Adipocyte (in vitro differentiated cells): ENCODE results near the gene C1orf115.
"Not testable (repeated sequence)": the region's sequence is repeated elsewhere in the genome, so short reads cannot be mapped to it uniquely, and the experiment has no call there.

Experiments used
- DNase-seq: peaks from one replicate; pipeline ENCODE4 v3.0.0-alpha.2; 2015; ENCODE audit warnings: low read depth
- H3K27me3 ChIP-seq: replicated peaks from 2 replicates; pipeline ENCODE4 v1.7.0; 2013; ENCODE audit warnings: mild to moderate bottlenecking, low read length, moderate library complexity; ENCODE audit not compliant: control insufficient read depth, insufficient read depth
- H3K36me3 ChIP-seq: 2 replicates; pipeline ENCODE4 v1.7.0; 2013; ENCODE audit warnings: low read length, mild to moderate bottlenecking, moderate library complexity; ENCODE audit not compliant: control insufficient read depth, insufficient read depth, severe bottlenecking
- H3K4me1 ChIP-seq: 2 replicates; pipeline ENCODE4 v1.7.0; 2013; ENCODE audit warnings: mild to moderate bottlenecking, low read length, moderate library complexity; ENCODE audit not compliant: control insufficient read depth, insufficient read depth
- H3K4me3 ChIP-seq: 2 replicates; pipeline ENCODE4 v1.7.0; 2013; ENCODE audit warnings: mild to moderate bottlenecking, low read length, moderate library complexity
- H3K9ac ChIP-seq: 2 replicates; pipeline ENCODE4 v1.7.0; 2013; ENCODE audit warnings: mild to moderate bottlenecking, low read length, moderate library complexity
- H3K9me3 ChIP-seq: 2 replicates; pipeline ENCODE4 v1.7.0; 2013; ENCODE audit warnings: mild to moderate bottlenecking, low read length, moderate library complexity; ENCODE audit not compliant: control insufficient read depth

The C1orf115 gene

DNA sequence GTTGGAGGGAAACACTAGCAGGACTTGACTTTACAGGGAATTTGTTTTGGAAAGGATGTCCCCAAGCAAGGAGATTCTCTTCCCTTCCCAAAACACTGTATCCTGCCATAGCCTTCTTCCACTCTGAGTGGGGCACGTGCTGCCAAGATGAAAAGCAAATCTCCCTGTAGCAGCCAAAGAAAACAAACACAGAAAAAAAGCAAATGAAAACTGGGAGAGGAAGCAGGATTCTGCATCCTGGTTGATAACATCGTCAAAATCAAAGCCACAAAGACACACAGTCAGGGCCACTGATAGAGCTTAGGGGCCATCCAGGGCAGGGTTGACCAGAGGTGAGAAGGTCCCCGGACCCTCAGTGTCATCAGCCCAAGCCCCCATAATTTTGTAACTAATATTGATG lies 42.0 kb downstream of the C1orf115 start:
- H3K36me3 ChIP-seq = no peaks in the 10 kb centered on the region
- no peaks in the 10 kb centered on the region for H3K27me3 ChIP-seq
- no peak for DNase-seq
- H3K4me1 ChIP-seq = peaks cover 41% of the 10 kb centered on the region
- no peak overlapping the region for H3K9ac ChIP-seq
- H3K9me3 ChIP-seq = no peaks in the 10 kb centered on the region
- no peak overlapping the region for H3K4me3 ChIP-seq

DNA sequence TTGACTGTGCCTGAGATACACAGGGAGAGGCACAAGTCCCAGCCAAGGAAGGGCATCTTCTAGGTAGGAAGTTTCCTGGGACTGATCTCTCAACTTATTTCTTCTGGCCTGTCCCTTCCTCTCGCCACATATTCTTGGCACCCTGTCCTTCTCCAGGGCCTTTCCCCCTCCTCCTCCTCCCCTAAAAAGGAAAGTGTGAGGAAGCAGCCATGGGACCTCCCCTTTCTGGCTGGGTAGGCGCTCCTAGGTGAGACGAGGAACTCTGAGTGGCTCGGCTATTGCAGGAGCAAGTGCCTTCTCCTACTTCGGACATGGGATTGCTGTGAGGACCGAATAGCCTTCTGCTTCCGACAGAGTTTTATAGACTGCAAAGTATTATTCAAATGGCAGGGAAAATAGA lies 42.5 kb downstream of the C1orf115 start:
- H3K27me3 ChIP-seq = no peaks in the 10 kb centered on the region
- H3K9me3 ChIP-seq = no peaks in the 10 kb centered on the region
- H3K36me3 ChIP-seq = no peaks in the 10 kb centered on the region
- H3K4me3 ChIP-seq = no peak overlapping the region
- DNase-seq = no peak
- peak overlapping the region; percentile 30 for H3K9ac ChIP-seq
- peaks cover 41% of the 10 kb centered on the region for H3K4me1 ChIP-seq

DNA sequence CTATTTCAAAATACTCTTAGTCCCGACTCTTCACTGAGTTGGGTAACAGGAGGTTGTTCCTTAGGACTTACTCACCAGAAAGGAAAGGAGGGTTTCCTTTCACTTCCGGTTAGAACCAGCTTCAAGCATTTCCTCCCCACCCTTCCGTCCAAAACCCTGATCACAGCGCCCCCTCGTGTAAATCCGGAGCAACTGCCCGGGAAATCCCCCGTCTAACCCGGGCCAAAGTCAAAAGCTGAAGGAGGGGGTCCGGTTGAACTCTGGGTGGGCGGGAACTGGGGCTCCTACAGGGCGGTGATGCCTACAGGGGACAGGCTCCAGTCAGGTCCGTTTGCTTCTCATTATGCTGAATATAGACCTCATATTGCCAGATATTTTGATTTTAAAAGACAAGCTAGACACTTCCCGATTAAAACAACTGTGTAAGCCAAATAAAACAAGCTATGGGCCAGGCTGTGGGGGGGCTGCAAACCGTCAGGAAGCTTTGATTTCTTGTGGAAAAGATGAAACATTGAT lies 43.0 kb downstream of the C1orf115 start:
- Histone ChIP-seq H3K9ac (peak overlapping the region; percentile 77), H3K4me1 (peaks cover 41% of the 10 kb centered on the region), H3K4me3 (peak overlapping the region; percentile 64), H3K9me3 (no peaks in the 10 kb centered on the region), H3K27me3 (no peaks in the 10 kb centered on the region), H3K36me3 (no peaks in the 10 kb centered on the region)
- DNase-seq = peak; percentile 96

DNA sequence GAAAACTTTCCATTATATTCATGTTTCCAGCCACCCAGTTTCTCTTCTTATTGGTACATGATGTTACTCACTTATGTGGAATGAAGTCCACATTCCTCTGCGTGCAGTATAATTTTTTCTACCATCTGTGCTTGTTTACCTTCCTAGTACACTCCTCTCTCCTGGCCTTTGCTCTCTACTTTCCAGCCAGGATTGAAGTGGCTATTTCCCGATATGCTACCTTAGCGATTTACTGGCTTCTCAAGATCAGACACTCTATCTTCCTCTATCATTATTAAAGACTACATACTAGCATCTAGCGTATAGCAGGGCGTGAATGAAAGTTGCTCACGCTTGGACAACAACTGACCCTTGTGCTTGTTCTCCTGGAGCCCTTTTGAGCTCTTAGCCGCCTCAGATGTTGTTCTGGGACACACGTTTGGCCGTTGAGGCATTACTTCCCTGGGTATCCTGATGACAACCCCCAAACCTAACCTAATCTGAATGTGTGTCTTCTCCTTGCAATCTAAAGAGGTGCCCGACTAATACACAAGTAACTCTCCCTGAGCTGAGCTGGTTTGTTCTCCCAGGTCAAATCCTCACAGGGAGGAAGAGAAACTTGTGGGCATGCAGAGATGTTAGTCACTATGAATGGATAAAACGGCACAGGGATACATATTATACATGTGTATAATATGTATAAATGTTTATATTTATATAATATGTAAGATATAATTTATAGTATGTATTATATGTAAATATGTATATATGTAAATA lies 44.6 kb downstream of the C1orf115 start:
- Histone ChIP-seq H3K27me3 (no peaks in the 10 kb centered on the region), H3K4me3 (no peak overlapping the region), H3K9ac (no peak overlapping the region), H3K4me1 (peaks cover 41% of the 10 kb centered on the region), H3K9me3 (no peaks in the 10 kb centered on the region), H3K36me3 (no peaks in the 10 kb centered on the region)
- peak; percentile 72 for DNase-seq

DNA sequence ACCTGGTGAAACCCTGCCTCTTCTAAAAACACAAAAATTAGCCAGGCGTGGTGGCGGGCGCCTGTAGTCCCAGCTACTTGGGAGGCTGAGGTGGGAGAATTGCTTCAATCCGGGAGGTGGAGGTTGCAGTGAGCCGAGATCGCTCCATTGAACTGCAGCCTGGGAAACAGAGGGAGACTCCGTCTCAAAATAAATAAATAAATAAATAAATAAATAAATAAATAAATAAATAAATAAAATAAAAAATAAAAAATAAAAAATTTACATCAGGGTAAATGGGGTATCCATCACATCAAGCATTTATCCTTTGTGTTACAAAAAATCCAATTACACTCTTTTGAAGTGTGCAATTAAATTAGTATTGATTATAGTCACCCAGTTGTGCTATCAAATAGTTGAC lies 46.1 kb downstream of the C1orf115 start:
- DNase-seq, H3K36me3 ChIP-seq: not testable (repeated sequence)

DNA sequence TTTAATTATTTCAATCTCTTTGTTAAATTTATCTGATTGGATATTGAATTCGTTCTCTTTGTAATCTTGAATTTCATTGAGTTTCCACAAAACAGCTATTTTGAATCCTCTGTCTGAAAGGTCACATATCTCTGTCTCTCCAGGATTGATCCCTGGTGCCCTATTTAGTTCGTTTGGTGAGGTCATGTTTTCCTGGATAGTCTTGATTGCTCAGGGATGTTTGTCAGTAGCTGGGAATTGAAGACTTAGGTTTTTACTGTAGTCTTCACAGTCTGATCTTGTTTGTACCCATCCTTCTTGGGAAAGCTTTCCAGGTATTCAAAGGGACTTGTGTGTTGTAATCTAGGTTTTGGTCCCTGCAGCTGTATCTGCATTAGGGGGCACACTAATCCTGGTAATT lies 51.2 kb downstream of the C1orf115 start:
- no peak overlapping the region for H3K9ac ChIP-seq
- no peaks in the 10 kb centered on the region for H3K9me3 ChIP-seq
- no peak overlapping the region for H3K4me3 ChIP-seq
- H3K36me3 ChIP-seq = no peaks in the 10 kb centered on the region
- H3K27me3 ChIP-seq = no peaks in the 10 kb centered on the region
- no peaks in the 10 kb centered on the region for H3K4me1 ChIP-seq
- no peak for DNase-seq

More for the DNA sequence above, 46.1 kb downstream of the C1orf115 start:
- not testable (repeated sequence) for H3K9ac ChIP-seq, H3K4me3 ChIP-seq, H3K9me3 ChIP-seq, H3K27me3 ChIP-seq
- peaks cover 29% of the 10 kb centered on the region for H3K4me1 ChIP-seq

DNA sequence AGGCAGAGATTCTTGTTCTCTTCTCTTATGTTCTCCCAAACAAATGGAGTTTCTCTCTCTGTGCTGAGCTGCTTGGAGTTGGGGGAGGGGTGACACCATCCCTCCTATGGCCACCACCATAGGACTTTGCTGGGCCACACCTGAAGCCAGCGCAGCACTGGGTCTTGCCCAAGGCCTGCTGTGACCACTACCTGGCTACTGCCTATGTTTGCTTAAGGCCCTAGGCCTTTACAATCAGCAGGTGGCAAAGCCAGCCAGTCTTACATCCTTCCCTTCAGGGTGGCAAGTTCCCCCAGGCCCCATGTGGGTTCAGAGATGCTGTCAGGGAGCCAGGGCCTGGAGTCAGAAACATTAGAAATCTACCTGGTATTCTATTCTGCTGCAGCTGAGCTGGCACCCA lies 51.7 kb downstream of the C1orf115 start:
- Histone ChIP-seq H3K4me1 (no peaks in the 10 kb centered on the region), H3K4me3 (no peak overlapping the region)

DNA sequence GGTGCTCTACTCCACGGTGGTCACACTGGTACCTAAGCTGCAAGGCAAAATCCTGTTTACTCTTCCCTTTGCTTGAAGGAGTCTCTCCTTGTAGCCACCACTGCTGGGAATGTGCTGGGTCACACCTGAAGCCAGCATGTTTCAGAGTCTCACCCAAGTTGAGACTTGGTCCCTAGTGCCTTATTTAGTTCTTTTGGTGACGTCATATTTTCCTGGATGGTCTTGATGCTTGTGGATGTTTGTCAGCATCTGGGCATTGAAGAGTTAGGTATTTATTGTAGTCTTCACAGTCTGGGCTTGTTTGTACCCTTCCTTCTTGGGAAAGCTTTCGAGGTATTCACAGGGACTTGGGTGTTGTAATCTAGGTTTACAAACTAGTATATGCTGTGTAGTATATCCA lies 52.4 kb downstream of the C1orf115 start:
- Histone ChIP-seq H3K36me3 (no peaks in the 10 kb centered on the region), H3K27me3 (no peaks in the 10 kb centered on the region), H3K4me1 (peaks cover 4% of the 10 kb centered on the region), H3K9me3 (no peaks in the 10 kb centered on the region), H3K9ac (no peak overlapping the region), H3K4me3 (no peak overlapping the region)
- no peak for DNase-seq

More for the DNA sequence above, 51.7 kb downstream of the C1orf115 start:
- H3K9ac ChIP-seq = no peak overlapping the region
- DNase-seq = no peak
- no peaks in the 10 kb centered on the region for H3K36me3 ChIP-seq
- H3K27me3 ChIP-seq = no peaks in the 10 kb centered on the region
- H3K9me3 ChIP-seq = no peaks in the 10 kb centered on the region

DNA sequence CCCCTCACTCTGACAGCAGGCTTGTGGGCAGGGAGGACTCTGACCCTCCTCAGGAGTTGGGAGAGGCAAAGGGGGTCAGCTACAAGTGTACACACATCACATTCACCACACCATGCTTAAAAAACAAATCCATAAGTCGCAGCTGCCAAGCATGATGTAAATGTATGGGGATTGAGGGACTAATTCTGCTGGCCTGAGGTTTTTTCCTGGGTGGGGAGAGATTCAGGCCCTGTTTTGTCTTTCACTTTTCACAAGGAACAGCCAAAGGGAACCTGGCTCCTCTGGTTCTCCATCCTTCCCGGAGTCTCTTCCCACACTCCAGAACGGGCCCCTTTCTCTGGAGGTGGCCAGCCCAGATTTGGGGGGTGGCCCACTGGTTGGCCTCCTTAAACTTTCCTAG lies 56.7 kb downstream of the C1orf115 start:
- Histone ChIP-seq H3K9ac (no peak overlapping the region), H3K4me3 (no peak overlapping the region), H3K36me3 (no peaks in the 10 kb centered on the region), H3K27me3 (no peaks in the 10 kb centered on the region), H3K9me3 (no peaks in the 10 kb centered on the region), H3K4me1 (peaks cover 30% of the 10 kb centered on the region)
- no peak for DNase-seq

DNA sequence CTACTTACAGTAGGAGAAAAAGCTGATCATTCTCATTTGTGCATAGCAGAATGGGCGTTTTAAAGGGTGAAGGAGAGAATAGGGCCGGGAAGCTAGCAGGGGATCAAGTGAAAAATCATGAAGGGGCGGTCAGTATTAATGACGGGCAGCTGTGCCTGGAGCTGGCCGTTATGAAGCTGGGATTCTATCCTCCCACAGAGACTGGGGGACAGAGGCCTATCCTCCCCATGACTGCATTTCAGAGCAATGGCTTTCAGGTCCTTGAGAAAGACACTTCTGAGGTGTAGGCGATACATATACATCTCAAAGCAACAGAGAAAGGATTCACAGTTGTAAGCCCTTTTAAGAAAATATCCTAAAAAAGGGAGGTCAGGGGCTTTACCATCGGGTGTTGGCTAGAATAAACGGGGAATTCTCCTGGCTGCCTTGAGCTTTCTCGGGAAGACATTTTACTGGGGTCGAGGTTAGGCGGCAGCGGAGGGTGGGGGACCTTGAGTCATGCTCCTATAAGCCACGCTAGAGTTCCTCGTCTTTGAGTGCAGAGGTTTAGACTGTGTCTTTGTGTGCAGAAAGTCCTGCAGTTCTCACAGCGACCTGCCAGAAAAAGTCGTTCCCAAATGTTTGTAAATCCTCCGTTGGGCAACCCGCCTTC lies 57.4 kb downstream of the C1orf115 start:
- Histone ChIP-seq H3K4me1 (peaks cover 30% of the 10 kb centered on the region), H3K9me3 (no peaks in the 10 kb centered on the region), H3K27me3 (no peaks in the 10 kb centered on the region), H3K36me3 (no peaks in the 10 kb centered on the region), H3K4me3 (peak overlapping the region; percentile 89), H3K9ac (peak overlapping the region; percentile 90)
- DNase-seq = no peak

DNA sequence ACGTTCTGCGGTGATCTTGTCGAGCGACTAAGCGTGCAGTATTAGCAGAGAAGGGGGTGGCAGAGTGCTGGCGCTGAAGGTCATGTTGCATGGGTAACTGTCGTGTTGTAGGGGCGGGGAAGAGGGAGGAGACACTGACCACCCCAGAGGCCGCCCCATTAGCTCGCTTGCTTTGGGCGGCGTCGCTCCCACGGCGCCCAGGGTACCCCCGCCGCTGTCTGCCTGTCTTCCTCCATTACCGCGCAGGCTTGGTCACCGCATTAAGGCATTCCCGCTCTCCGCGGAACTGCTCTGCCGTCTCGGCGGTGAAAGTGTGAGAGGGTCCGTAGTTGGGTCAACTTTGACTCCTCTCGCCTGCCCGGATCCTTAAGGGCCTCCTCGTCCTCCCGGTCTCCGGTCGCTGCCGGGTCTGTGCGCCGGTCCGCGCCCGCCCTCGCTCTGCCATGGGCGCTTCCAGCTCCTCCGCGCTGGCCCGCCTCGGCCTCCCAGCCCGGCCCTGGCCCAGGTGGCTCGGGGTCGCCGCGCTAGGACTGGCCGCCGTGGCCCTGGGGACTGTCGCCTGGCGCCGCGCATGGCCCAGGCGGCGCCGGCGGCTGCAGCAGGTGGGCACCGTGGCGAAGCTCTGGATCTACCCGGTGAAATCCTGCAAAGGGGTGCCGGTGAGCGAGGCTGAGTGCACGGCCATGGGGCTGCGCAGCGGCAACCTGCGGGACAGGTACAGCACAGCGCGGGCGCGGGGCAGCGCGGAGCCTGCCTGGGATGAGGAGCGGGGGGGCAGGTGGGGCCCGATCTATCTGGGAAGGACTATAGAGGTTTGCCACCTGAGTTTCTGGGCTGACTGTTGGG lies 58.1 kb downstream of the C1orf115 start, which contains the start of gene MTARC2:
TSS of gene MTARC2 (plus strand) at position 234 of the 846 bp plus-strand sequence. CDS start at position 444, 210 bp downstream.
- Histone ChIP-seq H3K27me3 (no peaks in the 10 kb centered on the region), H3K9ac (peak within 1 kb of the TSS; percentile 90), H3K36me3 (no peaks in the 10 kb centered on the region), H3K9me3 (no peaks in the 10 kb centered on the region), H3K4me3 (peak within 1 kb of the TSS; percentile 89), H3K4me1 (peaks cover 32% of the 10 kb centered on the region)
- DNase-seq = peak; percentile 89
